HG03095 (cell line): ENCODE measurements around the gene TTBK1.
A peak's percentile ranks its signal among the peaks of the same experiment; 100 is the strongest.

Experiments used
- ATAC-seq: cut with Tn5 transposase; IDR thresholded peaks from one replicate; pipeline ENCODE4 v1.9.1; 2021; ENCODE audit warnings: moderate library complexity; ENCODE audit not compliant: unreplicated experiment

The TTBK1 gene

DNA sequence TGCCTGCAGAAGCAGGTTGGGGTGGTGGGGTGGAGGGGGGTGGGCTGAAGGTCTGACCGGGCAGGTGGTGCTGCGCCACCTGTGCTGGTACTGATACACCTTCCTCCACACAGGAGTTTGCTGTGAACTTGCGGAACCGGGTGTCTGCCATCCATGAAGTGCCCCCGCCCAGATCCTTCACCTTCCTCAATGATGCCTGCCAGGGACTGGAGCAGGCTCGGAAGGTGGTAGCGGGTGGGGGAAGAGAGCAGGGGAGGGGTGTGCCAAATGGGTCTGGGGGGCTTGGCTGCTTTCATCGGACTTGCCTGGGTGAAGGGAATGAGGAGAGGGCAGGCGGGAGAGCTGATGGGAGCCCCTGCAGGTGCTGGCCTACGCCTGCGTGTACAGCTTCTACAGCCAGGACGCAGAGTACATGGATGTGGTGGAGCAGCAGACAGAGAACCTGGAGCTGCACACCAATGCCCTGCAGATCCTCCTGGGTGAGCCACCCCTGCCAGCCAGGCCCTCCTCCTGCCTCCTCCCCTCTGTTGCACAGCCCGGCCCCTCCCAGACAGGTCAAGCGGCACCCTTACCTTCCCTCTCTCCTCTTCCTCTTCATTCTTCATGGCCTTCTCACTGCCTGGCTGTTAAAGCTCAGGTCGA is 20.7 kb upstream of the TTBK1 start:
- no peak for ATAC-seq

DNA sequence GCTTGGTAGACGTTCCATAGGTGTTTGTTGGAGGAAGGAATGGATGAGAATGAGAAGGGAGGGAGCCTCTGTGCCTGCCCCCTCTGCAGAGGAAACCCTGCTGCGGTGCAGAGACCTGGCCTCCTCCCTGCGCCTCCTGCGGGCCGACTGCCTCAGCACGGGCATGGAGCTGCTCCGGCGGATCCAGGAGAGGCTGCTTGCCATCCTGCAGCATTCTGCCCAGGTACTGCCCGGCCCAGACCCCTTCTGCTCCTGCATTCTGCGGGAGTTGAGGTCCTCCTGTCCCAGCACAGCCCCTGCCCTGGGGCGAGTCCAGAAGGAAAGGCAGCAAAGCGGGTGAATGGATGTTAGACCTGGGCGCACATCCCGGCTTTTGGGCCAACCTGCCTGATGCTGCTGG is 20.1 kb upstream of the TTBK1 start:
- no peak for ATAC-seq

- ATAC-seq, result no peak
Observed at GRCh38 chr6:43226192-43226851, 17.0 kb upstream of the TTBK1 start.

GRCh38 chr6:43228951-43229802 is 14.1 kb upstream of the TTBK1 start, which contains the start of gene DNPH1:
TSS of gene DNPH1 (minus strand) at chr6:43229481. CDS start at chr6:43229456, 25 bp downstream.
- peak; percentile 57 for ATAC-seq

DNA sequence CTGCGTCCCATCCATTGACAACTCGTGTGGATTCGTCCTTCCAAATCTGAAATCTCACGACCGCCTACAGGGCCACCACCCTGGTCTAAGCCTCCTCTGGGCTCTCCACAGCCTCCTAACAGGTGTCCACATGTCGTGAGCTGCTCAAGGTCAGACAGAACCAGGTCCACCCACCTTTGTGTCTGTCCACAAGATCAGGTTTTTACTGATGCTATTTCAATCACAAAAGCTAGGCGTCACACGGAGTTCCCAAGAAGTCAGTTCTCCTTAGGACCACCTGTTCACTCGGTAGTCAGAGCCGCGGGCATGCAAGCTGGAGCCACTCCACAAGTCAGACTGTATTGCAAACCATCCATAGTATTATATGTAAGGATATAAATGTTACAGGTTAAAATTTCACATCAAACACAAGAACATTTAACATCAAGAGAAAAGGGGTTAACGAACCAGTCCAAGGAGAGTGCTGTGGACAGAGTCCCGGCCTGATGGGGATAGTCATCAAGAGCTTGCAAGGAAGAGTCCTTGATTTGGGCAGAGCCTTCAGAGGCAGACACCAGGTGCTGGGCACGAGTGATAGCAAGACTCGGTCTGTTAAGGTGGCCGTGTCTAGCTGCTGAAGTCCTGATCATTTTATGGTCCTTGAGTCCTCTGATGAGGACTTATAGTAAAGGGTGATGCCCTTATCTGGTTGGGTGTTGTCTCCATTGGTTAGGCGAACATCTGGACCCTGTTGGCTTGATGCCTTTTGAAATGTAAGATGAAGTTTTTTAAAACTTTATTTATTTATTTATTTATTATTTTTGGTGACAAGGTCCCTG is 13.3 kb upstream of the TTBK1 start:
- ATAC-seq, result no peak

DNA sequence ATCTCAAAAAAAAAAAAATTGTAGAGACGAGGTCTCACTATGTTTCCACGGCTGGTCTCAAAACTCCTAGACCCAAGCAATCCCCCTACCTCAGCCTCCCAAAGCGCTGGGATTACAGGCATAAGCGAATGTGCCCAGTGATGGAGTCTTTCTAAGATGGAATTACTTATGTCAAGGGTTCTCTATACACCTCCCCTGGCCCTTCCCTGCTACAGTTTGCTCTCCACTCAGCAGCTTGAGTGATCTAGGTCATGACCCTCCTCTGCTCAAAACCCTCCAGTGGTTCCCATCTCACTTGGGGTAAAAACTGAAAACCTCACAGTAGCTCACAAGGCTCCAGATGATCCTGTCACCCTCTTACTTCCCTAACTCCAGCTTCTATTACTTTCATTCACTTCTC is 12.2 kb upstream of the TTBK1 start:
- ATAC-seq, result no peak

DNA sequence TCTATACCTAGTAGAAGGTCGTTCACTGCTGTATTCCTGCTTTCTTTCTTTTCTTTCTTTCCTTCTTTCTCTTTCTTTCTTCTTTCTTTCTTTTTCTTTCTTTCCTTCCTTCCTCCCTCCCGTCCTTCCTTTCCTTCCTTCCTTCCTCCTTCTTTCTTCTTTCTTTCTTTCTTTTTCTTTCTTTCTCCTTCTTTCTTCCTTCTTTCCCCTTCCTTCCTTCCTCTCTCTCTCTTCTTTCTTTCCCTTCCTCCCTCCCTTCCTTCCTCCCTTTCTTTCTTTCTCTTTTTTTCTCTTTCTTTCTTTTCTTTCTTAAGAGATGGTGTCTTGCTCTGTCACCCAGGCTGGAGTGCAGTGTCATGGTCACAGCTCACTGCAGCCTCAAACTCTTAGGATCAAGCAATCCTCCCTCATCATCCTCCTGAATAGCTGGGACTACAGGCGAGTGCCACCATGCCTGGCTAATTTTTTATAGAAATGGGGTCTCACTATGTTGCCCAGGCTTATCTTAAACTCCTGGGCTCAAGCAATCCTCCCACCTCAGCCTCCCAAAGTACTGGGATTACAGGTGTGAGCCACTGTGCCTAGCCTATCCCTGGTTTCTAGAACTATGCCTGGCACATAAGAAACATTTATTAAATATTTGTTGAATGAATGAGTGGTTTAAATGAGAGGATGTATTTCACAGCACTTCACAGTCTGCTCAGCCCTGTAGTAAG is 11.4 kb upstream of the TTBK1 start:
- no peak for ATAC-seq

DNA sequence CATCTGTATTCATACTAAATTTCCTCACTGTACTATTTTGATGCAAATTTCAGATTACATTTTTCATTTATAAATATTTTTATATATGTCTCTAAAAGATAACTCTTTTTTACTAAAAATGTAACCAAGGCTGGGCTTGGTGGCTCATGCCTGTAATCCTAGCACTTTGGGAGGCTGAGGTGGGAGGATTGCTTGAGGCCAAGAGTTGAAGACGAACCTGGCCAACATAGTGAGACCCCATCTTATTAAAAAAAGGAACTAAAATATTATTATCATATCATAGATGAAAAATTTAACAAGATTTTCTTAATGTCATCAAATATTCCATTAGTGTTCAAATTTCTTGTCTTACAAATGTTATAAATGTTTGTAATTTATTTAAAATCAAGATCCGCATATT is 7.4 kb upstream of the TTBK1 start:
- ATAC-seq, result no peak

- no peak for ATAC-seq
Observed at GRCh38 chr6:43239054-43239453, 4.2 kb upstream of the TTBK1 start.

DNA sequence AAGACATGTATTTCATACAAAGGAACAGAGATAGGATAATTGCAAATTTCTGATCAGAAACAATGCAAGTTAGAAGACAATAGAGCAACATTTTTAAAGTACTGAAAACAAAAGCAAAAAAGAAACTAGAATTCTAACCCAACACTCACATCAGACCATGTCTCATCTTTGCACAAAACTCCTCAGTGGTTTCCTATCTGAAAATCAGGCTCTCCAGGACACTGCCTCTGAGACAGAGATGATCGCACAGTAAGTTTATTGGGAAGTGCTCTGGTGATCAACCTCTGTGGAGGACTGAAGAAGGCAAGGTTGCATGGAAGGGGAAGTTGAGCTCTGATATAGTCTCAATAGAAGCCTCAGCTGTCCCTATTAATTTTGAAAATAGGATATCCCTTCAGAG is 2.3 kb upstream of the TTBK1 start:
- ATAC-seq, result no peak

- ATAC-seq, result no peak
Observed at GRCh38 chr6:43241446-43241845, 1.8 kb upstream of the TTBK1 start.

GRCh38 chr6:43243664-43244321 is 512 bp downstream of the TTBK1 start:
- no peak for ATAC-seq

DNA sequence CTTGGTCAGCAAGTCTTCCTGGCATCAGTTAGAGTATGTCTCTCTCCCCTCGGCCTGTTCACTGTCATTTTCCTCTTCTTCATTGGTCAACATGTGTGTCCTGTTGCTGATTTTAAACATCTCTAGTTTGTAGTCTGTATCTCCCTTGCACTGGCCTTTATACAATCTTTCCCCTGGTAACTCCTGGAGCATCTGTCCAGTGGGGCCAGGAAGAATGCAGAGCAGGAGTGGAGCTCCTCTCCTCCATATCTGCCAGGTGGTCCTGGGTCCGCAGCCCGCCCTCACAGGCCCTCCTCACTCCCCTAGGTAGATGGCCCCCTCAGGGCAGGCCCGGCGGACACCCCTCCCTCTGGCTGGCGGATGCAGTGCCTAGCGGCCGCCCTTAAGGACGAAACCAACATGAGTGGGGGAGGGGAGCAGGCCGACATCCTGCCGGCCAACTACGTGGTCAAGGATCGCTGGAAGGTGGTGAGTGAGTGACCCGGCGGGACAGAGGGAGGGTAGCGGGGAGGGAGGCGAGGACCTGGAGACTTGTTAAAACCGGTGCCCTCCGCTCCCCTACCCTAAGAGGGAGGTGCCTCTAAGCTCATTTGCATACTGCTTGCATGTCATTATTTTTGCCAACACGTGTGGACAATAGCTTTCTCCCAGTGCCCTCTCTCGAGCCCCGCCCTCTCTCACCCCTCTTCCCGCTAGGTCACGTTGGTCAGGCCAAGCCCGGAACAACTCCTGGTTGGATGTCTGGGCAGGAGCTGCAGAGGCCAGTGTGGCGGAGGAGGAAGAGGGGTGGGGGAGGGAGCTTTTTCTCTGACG is 3.2 kb downstream of the TTBK1 start:
- ATAC-seq, result no peak

DNA sequence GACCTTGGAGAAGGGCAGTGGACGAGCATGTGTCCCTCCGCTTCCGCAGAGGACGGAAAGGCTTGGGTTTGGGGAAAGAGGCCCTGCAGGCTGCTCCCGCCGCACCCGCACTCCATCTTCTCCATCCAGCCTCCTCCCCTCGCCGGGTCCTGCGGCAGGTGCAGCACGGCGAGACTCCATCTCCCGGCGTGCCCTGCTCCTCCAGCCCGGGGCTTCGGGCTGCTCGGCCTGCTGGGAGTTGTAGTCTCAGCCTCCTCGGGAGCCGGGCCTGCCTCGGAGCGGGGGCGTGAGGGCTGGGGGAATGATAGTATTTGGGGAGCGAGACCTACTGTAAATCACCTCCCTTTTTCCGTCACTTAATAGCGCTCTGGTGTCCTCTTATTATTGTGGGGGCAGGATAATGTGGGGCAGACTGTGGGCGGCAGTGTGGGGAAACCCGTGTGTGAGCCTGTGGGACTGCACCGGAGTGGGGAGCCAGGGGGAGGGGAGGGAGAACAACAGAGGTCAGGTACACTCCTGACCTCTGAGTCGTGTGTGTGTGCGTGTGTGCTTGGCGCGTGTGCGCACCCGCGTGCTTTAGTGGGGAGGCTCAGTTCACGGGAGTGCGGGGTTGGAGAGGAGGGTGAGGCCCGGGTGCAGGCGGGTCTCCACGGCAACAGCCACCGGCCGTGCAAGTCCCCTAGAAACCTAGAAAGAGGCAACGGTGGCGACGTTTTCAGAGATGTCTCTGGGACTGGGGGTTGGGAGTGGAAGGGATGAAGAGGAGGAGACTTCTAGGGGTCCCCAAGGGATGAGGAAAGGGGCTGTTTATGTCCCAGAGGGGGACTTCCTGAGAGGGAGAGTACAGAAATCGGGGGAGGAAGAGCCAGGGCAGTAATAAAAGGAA is 4.1 kb downstream of the TTBK1 start:
- ATAC-seq, result peak; percentile 86

DNA sequence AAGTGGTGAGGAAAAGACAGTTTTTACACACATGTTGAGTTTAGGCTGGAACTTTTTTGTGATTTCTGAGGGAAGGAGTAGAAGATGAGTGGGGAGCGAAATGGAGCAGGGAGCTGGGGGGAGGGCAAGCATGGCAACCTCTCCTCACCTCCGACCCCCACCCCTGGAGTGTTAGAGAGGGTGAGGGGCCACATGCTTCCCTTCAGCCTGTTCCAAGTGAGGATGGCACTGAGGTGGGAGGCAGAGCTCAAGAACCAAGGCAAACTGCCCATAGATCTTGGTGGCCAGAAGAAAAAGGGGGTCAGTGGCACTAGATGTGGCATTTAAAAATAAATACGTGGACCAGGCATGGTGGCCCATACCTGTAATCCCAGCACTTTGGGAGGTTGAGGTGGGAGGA is 4.8 kb downstream of the TTBK1 start:
- no peak for ATAC-seq

DNA sequence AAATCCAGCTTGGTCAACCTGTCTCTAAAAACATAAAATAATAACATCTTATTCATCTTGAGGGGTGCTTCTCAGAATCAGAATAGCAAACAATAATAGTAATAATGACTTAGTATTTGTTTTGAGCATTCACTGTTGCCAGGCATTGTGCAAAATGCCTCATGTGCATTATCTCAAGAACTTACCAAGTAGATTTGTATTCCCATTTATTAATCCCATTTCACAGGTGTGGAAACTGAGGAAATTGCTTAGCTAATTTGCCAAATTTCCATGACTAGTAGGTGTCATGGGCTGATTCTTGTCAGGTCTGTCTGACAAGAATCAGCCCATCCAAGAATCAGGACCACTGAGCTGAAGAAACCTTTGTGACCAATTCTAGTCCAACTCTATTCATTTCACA is 5.5 kb downstream of the TTBK1 start:
- no peak for ATAC-seq

- ATAC-seq, result no peak
Observed at GRCh38 chr6:43250992-43251373, 7.7 kb downstream of the TTBK1 start.

- no peak for ATAC-seq
Observed at GRCh38 chr6:43253401-43253800, 10.1 kb downstream of the TTBK1 start.
